ENCODE results near the gene ZNF485.
"Not testable (repeated sequence)": the region's sequence is repeated elsewhere in the genome, so short reads cannot be mapped to it uniquely, and the experiment has no call there.

The ZNF485 gene

DNA sequence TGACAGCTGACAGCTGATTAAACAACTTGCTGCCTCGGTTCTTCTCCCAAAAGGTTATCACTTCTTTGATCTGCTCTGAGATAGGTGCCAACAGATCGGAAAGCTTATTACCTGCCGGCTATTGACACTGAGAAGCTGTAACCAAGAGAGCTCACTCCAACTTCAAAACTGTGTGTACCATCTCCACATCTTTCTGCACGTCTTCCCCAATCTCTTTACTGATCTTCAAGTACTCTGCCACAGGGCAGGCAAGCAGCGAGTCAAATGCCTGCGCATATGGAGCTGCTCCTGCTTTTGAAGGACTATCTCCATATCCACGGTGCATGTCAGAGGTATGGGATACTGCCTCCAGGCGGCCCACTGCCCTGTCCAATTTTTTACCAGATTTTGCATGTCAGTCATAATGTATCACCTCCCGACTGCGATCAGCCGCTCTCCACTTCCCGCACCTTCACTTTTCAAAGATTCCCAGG, 352 bp upstream of the ZNF485 start:
- no peak for DNase-seq (ENCODE audit: low read depth)

DNA sequence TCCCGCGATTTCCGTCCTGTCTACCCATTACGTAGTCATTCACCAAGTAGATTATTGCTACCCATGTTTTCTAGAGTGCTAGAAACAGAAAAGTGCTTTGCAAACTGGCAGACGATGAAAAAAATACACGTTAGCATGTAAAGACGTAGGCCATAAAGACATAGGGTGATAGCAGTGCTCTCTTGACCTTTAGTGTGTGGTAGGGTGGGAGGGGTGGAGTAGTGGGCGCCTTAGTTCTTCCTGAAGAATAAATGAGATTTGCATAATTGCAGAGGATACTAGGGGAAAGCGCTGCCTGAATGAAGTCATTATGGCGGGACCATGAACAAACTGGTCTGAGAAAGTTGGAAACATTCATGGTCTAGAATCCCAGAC, 948 bp downstream of the ZNF485 start:
- no peak for DNase-seq (ENCODE audit: low read depth)

DNA sequence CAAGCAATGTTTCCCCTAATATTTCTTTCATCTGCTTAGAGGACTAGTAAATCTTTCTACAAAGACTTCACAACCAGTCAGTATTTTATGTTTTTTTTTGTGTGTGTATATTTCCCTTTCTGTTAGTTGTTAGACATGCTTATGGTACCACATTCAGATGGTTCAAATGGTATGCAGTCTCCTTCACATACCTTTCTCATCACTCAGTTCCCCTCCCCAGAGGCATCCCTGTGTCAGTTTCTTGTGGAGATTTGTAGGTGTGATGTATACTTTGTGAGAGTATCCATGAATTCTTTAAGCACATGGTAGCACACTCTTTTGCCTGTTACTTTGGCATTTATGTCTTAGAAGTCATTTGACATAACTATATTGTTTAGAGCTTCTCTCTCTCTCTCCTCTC, 4.4 kb downstream of the ZNF485 start:
- DNase-seq (ENCODE audit: low read depth): no peak

DNA sequence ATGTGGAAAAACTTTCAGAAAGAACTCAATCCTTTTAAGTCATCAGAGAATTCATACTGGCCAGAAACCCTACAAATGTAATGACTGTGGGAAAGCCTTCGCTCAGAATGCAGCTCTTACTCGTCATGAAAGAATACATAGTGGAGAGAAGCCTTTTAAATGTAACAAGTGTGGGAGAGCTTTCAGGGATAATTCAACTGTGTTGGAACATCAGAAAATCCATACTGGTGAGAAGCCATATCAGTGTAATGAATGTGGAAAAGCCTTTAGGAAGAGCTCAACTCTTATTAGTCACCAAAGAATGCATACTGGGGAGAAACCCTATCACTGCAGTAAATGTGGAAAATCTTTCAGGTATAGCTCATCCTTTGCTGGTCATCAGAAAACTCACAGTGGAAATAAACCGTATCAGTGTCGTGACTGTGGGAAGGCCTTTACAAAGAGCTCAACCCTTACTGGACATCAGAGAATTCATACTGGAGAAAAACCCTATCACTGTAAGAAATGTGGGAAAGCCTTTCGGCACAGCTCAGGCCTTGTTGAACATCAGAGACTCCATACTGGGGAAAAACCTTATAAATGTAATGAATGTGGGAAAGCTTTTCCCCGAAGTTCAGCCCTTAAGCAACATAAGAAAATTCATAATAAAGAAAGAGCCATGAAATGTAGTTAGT, 10.6 kb downstream of the ZNF485 start:
- no peak for DNase-seq (ENCODE audit: low read depth)

DNA sequence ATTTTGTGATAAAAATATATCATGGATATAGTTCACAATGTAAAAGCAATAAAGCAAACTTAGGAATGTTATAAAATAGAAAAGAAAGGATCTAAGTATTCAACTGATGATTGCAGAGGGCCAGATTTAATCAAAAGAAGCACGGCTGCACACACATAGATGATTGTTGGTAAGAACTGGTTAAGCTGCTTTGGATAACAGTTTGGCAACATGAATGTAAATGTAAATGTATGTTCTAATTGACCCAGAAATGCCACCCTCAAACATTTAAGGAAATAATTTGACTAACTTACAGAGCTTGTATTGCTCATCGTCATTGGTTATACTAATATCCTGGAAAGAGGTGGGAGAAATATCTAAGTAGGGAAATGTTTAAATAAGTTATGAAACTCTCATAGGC, 13.1 kb downstream of the ZNF485 start:
- no peak for DNase-seq (ENCODE audit: low read depth)

DNA sequence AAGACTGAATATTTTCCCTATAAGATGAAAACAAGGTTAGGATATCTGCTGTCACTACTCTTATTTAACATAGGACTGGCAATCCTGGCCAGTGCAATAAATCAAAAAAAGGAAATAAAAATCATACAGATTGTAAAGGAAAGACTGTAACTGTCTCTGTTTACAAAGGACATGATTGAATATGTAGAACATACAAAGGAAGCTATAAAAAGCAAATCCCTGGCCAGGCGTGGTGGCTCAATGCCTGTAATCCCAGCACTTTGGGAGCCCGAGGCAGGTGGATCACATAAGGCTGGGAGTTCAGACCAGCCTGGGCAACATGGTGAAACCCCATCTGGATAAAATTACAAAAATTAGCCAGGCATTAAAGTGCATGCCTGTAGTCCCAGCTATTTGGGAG, 15.8 kb downstream of the ZNF485 start:
- DNase-seq (ENCODE audit: low read depth): no peak

DNA sequence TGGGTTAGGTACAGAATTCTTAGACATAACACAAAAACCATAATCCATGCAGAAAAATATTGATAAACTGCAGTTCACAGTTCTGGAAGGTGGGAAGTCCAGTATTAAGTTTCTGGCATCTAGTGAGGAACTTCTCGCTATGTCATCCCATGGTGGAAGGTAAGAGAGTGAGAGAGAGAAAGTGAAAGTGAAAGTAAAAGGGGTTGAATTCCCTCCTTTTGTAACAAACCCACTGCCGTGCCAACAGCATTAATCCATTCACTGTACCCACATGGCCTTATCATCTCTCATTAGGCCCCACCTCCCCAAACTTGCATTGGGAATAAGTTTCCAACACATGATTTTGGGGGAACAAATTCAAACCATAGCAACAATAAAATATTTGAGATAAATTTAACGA, 17.1 kb downstream of the ZNF485 start:
- no peak for DNase-seq (ENCODE audit: low read depth)

DNA sequence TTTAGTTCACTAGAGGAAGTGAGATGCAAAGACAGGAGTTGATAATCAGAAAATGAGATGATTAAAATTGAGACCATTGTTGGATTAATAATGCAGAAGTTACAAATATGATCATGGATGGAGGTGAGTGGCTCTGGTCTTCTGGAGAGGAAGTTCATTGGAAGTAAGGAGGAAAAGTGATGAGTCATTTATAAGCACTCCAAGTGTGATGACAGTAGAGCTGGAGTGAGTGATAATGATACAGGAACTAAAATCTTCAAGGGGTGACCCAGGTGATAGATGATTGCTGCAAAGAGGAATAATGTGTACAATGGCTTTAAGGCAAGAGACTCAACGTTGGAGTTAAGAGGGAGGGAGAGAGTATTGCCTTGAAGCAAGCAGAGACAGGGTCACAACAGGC, 21.7 kb downstream of the ZNF485 start:
- DNase-seq (ENCODE audit: low read depth): no peak

DNA sequence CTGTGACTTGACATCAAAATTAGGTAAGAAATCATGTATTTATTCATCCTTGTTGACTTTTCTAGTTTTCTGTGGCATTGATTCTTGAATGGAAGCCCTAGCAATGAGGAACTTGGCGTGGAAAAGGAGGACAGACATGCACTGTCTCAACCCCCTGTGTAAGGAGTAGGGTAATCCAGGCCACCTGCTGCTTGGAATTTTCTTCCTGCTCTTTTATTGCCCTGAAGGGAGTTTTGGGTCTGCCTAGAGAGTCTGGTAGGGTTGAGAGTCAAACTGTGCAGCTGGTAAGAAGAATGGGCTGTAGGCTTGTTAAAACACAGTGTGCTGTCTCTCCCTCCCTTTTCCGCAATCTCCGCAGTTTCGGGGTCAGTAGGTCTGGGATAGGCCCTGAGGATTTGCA, 22.7 kb downstream of the ZNF485 start:
- DNase-seq (ENCODE audit: low read depth): no peak

DNA sequence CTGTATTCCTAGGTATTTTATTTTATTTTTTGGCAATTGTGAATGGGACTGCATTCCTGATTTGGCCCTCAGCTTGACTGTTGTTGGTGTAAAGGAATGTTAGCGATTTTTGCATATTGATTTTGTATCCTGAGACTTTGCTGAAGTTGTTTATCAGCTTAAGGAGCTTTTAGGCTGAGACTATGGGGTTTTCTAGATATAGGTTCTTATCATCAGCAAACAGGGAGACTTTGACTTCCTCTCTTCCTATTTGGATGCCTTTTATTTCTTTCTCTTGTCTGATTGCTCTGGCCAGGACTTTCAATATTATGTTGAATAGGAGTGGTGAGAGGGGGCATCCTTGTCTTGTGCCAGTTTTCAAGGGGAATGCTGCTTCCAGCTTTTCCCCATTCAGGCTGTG, 29.6 kb downstream of the ZNF485 start:
- not testable (repeated sequence) for DNase-seq (ENCODE audit: low read depth)

DNA sequence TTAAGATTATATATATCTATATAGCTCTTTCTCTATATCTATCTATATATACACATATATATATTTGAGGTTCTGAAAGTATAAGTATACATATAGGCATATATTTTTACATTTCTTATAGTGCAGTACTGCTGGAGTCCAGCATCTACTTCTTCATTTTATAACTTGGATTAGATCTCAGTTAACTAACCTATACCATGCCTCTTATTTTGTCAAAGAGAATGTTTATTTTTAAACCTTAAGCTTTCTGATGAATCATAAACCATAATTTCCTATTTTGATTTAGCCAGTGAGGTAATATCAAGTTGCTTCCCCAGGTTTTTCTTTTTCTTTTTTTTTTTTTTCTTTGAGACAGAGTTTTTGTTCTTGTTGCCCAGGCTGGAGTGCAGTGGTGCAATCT, 34.4 kb downstream of the ZNF485 start:
- no peak for DNase-seq (ENCODE audit: low read depth)

DNA sequence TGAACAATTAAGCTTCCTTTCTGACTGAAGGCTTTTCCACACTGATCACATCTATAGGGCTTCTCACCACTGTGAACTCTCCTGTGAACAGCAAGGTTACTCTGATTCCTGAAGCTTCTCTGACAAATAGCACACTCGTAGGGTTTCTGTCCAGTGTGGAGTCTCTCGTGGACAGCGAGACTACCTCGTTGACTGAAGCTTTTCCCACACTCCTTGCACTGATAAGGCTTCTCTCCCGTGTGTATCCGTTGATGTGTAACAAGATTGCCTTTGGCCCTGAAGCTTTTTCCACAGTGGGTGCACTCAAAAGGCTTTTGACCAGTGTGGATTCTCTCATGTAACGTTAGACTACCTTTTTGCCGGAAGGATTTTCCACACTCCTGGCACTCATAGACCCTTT, 38.0 kb downstream of the ZNF485 start:
- DNase-seq (ENCODE audit: low read depth): no peak

DNA sequence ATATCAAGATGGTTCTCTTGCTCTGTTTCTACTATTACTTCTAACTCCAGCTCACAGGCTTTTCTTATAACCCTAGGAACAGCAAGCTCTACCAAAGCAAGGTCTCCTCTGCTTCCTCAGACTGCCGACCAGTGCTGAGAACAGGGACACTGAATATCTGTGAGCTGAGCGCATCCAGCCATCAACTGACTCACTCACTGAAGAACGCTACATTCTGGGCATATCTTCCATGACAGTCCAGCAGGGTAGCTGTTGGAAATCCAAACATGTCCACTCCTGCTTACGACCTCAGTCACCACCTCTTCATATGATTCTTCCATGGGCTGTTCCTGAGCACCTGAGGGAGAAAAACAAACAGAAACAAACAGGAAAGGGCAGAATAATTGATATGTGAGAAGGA, 39.6 kb downstream of the ZNF485 start:
- DNase-seq (ENCODE audit: low read depth): no peak

DNA sequence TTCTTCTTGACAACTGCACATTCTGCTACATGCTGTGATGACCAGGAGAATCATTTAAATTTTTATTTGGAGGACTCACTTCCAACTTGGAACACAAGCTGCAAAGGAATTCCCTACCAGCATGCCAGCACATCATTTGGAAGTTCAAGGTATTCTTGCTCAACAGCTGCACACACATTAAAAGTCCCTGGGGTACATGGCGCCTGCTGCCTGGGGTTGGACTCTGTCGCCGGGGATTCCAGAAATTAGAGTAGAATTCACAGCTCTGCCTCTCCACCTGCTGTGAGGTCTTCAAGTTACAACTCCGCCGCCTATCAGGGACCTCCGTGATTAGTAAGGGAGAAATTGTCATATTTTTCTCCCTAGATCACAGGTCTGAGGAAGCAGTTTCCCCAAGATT, 41.3 kb downstream of the ZNF485 start:
- no peak for DNase-seq (ENCODE audit: low read depth)

DNA sequence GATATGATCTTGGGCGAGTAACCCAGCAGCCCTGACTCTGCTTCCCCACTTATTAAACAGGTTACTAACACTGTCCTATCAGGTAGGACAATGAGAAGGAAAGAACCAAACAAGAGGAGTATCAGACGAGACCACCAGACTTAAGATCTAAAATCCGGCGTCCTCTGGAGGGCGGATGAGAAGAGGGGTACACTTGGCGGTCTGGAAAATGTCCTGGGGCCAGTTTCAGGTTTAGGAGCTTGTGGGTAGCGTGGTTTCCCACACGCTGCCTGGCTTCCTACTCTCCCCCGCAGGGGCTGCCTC, 41.8 kb downstream of the ZNF485 start:
- DNase-seq (ENCODE audit: low read depth): no peak

DNA sequence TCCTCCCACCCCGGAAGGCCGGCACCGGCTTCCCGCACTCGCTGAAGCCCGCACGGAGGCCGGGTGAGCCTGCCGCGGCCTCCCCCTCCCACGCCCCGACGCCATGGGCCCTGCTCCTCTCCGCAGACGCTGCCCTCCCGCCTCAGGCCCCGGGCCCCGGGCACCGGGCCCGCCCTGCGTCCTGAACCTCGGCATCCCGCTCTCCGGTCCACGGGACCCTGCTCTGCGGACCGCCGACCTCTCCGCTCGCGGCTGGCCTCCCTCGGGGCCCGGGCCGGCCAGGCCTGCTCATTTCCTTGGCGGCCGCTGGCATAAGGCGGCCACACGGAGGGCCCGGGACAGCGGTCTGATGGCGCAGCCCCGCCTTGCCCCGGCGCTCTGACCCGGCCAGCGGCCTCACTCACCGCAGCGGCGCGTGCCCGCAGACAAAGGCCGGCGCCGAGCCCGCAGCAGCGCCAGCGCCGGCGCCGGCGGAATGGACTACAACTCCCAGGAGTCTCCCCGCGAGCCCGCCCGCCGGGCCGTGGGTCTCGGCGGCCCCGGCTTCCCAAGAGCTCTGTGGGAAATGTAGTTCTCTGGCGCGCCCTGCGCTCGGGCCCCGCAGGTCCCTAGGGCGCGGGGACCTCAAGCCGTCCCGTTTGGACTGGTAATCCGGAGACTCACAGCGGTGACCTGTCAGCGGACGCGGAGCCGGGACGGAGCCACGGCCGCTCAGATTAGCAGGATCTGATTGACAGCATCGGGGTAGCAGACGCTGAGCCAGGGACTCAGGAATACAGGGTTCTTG, 42.4 kb downstream of the ZNF485 start, which contains the start of gene ZNF32:
Gene ZNF32 (minus strand): TSS at position 484 of the 787 bp plus-strand sequence. CDS start 2,748 bp downstream, outside the sequence.
- DNase-seq (ENCODE audit: low read depth): peak; percentile 69

DNA sequence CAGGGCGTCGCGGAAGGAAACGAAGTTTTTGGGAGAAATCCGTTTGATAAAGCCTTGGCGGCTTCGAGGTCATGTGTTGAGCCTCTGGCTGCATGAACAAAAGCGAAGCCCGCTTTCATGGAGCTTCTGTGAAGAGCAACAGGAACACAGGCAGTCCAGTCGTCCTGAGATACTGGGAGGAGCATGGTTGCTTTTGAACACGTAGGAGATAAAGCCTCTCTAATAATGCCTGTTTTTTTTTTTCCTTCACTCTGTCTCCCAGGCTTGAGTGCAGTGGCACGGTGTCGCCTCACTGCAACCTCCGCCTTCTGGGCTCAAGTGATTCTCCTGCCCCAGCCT, 42.9 kb downstream of the ZNF485 start:
- DNase-seq (ENCODE audit: low read depth): no peak

DNA sequence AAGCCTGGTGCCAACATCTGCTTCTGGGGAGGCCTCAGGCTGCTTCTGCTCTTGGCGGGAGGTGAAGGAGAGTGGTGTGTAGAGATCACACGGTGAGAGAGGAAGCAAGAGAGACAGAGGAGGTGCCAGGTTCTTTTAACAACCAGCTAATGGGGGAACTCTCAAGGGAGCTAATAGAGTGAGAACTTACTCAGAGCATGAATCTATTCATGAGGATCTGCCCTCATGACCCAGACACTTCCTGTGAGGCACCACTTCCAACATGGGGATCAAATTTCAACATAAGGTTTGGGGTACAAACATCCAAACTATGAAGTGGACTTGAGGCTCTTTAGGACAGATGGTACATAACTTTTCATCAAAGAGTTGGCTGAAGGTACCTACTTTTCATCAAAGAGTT, 47.5 kb downstream of the ZNF485 start:
- DNase-seq (ENCODE audit: low read depth): no peak

DNA sequence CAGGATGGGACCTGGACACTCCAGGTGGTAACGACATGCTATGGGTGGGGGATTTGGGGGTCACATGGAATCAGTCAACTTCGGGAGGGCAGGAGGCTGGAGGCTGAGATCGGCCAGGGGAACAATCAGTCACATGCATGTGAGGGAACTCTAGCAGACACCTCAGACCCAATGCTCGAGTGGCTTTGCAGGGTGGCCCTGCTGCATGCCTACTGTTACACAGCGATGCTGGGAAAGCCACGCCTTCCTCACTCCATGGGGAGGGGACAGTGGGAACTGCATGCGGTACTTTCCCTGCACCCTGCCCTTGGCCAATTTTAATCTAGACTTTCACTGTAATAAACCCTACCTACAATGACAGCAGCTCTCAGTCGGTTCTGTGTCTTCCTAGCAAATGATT, 49.1 kb downstream of the ZNF485 start:
- no peak for DNase-seq (ENCODE audit: low read depth)

DNA sequence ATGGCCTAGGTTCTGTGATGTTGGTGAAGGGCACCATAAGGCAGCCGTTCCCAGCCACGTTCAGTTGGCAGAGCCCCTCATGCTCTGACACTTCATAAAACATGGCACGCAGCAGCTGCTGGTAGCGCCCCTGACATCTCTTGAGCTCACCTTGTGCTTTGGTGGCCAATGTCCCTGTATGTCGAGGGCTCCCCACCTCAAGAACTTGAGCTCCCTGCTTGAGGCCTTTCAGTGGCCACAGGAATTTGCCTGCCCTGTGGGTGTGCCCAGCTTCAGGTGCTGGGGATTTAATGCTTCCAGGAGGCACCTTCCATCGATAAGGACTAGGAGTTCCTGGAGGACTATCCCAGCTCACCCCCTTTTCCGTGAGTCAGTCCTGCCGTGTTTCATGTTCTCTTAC, 52.0 kb downstream of the ZNF485 start:
- DNase-seq (ENCODE audit: low read depth): no peak

DNA sequence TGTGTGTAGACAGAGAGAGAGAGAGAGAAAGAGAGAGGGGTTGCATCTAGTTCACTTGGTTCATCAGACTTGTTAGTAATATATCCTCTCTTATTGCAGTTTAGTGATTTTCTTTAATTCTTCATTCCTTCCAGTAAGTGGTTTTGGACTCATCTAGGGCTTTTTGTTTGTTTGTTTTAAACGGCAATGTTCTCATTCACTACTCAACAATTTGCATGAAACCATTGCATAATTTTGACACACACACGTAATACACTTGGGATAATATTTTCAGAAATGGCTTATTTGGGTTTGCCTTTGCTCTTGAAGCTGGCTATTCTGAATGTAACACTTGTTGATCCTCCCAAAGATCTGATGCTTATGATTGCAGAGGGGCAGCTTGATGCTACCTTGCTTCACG, 58.8 kb downstream of the ZNF485 start:
- no peak for DNase-seq (ENCODE audit: low read depth)

DNA sequence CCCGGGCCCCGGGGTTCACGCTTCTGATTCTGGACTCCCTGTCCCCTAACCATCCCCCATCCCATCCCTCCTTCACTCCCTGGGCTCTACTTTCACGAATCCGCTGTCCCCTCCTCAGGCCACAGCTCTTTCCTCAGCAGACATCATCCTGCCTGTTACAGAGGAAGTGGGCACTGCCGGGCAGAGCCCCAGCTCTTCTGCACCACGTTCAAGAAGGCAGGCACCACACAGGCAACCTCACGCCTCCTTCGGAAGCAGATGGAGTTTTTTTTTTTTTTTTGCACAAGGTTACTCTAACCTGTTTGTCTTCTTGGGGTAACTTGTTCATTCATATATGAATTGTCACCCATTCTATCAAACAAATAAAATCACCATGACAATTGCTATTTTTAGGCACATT, 60.3 kb downstream of the ZNF485 start:
- no peak for DNase-seq (ENCODE audit: low read depth)

DNA sequence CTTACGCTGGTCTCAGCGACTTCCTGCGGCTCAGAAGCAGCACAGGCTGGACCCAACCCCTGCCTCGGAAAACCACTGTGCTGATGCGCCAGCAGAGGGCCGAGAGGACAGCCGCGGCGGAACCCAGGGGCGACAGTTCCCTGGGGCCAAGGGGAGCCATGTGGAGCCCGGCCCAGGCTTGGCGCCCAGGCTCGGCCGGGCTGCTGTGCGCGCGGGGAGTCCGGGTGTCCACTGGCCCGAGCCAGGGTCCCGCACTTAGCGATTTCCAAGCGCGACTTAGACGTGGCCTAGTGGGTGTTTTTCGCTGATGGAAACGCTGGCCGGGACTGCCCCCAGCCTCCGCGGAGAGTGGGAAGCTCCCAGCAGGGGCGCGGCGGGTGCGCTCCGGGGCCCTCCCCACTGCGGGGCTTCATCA, 61.1 kb downstream of the ZNF485 start:
- no peak for DNase-seq (ENCODE audit: low read depth)
